HT1080 (cell line): Measurements from ENCODE around the gene CBX8. TPM values are rescaled to one million over a fixed set of nuclear protein-coding genes. Genes with fewer than 3 reads are reported as not detected.
"Not testable (repeated sequence)": the region's sequence is repeated elsewhere in the genome, so short reads cannot be mapped to it uniquely, and the experiment has no call there.

ENCODE experiments used
- DNase-seq: peaks from one replicate; pipeline ENCODE4 v3.0.0-alpha.2; 2015; ENCODE audit warnings: low read depth
- total RNA-seq: library from RNA; depleted of rRNA; stranded (reverse); fragments of >200 nt; shearing (Covaris generic); gene quantifications from 2 replicates; pipeline ENCODE4 v1.2.3, GENCODE V29; 2014

CBX8 gene
- total RNA-seq, 1 experiment from 2014 or later: 9.0 TPM

DNA sequence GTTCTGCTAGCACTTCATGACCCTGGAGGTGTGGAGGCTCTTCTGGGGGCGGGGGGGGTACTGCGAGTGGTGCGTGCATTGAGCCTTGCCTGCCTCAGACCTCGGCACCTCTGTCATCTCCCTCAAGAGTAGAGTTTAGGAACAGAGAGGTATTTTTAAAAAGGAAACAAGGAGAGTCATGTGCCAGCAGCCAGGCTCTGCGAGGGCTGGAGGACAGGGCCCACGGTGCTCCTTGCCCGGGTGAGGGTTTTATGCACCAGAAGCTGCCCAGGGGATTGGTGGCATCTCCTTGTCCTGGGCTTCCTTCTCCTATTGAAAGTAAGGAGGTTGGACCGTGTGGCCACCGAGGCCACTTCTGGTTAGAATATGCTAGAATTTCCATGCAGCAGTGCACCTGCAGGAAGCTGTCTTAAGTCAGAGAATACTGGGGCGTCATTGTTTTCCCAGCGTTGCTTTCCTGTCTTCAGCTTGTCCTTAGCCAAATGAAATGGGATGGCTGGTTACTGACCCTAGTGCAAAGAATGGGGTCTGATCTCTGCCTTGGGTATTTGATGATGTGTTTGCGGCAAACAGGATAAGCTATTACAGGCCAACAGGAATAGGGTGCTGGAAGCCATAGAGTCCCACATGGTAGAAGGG, 15.7 kb downstream of the CBX8 start:
- DNase-seq: no peak

DNA sequence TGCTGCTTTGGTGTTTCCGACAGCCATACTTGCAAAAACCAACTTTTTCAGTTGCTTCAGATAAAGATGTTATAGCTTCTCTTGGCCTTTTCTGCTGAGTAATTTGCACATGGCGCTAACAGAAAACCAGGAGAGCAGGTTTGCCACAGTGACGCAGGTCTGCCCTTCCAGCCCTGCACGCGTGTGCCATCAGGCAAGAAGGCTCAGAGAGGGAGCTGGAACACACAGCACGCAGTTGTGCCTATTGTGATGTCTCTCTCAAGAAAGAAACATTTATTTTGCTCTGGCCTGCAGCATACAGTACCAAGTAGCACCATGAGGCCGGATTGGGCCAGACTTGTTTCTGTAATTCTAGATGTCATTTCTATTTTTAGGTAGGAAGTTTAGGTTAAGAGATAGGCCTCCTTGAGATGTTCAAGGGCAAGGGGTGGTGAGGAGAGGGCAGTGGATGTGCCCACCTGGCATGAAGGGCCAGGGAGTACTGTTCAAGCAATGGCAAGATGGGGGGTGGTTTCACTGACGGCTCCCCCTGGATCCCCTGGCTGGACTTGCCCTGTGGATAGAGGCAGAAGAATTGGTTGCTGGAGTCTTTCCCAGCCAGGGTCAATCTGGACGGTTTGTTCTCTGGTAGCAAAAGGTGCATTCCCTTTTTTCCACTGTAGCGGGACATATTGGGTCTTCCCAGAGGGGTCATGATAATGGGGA, 17.1 kb downstream of the CBX8 start:
- DNase-seq: no peak

DNA sequence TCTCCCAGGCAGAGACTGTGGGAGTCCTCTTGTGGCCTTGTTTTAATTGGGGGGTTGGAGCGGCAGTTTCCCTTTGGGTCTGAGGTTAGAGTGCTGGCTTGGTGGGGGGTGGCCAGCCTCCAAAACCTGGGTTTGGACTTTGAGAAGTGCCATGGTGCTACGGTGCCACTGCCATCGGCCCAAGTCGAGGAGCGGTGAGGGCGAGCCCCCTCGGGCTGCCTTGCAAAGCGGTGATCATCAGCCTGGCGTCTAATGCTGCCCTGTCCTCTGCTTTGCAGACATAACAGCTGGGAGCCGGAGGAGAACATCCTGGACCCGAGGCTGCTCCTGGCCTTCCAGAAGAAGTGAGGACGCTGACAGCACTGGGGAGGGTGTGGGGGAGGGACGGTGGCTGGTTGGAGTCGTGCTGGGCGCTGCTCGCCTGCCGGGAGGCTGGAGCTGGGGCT, 17.8 kb downstream of the CBX8 start:
- DNase-seq: no peak

- no peak for DNase-seq
These were observed 18.3 kb downstream of the CBX8 start for GRCh38 chr17:79778504-79779083.

- DNase-seq: no peak
These were observed 18.9 kb downstream of the CBX8 start, which contains the start of gene CBX2 for GRCh38 chr17:79777894-79778503. Gene CBX2 (plus strand): TSS chr17:79778148. CDS start chr17:79778236, 88 bp downstream.

GRCh38 chr17:79777120-79777893, 19.6 kb downstream of the CBX8 start:
- peak; percentile 46 for DNase-seq

GRCh38 chr17:79776376-79777119, 20.3 kb downstream of the CBX8 start:
- DNase-seq: no peak

DNA sequence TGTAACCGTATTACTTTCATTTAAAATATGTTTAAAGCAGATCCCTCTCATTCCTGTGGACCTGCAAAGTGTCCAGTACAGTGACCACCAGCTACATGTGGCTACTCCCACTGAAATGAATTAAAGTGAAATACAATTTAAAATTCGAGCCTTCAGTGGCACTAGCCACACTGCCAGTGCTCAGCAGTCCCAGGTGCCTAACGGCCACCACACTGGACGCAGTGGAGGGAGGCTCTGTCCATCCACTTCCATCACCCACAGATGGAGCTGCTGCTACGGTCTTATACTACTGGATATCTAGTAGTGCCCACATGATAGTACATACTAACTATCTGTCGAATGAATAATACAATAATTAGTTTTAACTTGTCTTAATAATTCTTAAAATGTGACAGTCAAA, 21.2 kb downstream of the CBX8 start:
- no peak for DNase-seq

DNA sequence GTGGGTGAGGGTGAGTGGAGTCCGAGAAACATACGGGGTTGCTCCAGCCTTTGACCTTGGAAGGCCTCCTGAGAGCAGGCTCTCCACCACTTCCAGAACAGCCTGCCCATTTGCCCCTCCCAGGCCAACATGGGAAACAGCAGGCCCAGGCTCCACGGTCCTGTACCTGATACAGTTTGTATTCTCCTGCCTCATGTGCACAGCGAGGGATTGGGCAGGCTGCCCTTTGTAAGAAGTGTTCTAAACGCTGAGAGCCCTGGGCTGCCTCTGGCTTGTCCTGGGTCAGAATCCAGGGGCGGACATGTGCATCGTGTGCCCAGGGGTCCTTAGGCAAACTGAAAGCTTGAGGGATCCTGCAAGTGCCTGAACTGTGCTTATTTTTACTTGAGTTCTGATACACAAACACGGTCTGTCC, 22.3 kb downstream of the CBX8 start:
- DNase-seq: no peak

- DNase-seq: not testable (repeated sequence)
These were observed 24.2 kb downstream of the CBX8 start for GRCh38 chr17:79772726-79773125.

- no peak for DNase-seq
These were observed 25.6 kb downstream of the CBX8 start for GRCh38 chr17:79771276-79771675.

- DNase-seq: no peak
These were observed 27.0 kb downstream of the CBX8 start for GRCh38 chr17:79769570-79770506.

GRCh38 chr17:79765708-79766107, 31.2 kb downstream of the CBX8 start:
- no peak for DNase-seq

DNA sequence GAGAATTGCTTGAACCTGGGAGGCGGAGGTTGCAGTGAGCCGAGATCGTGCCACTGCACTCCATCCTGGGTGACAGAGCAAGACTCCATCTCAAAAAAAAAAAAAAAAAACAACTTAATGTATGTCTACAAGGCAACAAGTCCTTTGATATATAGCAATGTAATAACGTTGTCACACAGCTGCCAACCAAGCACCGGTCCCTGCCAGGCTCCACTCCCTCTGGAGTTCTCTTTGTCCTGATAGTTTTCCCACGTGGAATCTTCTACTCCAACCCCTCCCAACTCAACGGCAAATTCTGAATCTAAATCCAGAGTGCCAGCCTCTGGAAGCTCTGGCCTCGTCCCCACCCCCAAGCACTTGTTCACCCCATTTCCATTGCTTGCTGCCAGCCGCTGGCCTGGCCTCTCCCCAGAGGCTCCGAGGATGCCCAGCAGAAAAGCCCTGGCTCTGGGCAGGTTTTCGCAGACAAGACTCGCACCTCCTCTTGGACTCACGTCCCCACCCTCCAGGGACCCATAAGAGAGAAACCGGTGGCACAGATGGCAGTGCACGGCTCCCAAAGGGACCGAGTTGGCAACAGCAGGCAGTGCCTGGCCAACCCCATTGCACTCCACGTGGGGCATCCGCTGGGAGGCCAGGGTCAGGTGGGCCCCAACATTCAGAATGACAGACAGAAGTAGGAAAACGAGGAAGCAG, 34.8 kb downstream of the CBX8 start:
- DNase-seq: no peak

- DNase-seq: no peak
These were observed 36.5 kb downstream of the CBX8 start for GRCh38 chr17:79760197-79760906.

DNA sequence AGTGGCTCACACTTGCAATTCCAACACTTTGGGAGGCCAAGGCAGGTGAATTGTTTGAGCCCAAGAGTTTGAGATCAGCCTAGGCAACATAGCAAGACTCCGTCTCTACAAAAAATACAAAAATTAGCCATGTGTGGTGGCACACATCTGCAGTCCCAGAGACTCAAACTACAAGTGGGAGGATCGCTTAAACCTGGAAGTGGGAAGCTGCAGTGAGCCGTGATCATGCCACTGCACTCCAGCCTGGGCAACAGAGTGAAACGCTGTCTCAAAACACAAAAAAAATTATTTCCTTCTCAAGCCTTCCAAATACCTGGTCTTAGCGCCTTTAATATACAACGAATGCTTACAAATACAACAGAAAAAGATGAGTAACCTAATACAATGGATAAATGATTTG, 38.6 kb downstream of the CBX8 start:
- DNase-seq: no peak

DNA sequence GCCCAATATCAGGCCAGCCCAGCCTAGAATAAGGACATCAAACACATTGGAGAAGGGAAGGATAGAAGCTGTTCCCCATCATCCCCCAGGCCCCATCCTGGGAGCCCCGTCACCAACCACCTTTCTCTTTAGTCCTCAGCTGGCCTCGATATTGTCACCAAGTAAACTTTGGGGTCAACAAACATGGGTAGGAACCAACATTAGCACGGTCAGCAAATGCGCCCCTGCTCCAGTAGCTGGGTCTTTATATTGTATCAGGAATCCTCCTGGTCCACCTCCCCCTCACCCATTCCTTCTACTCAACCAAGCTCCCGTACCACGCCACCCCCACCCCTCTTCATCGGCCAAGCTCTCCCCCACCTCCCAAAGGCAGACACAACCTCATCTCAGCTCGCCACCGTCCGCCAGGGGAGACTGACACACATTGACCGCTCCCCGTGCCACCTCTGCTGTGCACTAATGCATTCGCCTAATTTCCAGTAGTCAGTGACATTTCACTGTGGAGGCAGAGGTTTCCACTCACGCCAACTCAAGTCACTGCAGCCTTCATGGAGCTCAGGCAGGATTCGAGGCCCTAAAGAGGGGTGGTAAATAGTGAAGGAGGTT, 39.6 kb downstream of the CBX8 start:
- DNase-seq: no peak

DNA sequence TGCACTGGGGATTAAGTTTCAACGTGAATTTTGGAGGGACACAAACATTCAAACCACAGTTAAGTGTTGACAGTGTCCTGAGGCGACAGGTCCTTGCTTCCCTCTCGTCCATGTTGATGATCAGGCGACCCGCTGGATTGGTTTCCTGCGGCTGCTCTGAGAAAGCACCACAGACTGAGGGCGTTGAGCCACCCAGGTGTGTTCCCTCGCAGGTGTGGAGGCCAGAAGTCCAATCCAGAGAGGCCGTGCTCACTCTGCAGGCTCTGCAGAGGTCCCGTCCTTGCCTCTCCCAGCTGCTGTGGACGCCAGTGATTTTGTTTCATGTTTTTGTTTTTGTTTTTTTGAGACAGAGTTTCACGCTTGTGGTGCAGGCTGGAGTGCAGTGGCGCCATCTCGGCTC, 41.3 kb downstream of the CBX8 start:
- DNase-seq: no peak
